ENCODE results near the gene PSMB7.

Gene PSMB7

DNA sequence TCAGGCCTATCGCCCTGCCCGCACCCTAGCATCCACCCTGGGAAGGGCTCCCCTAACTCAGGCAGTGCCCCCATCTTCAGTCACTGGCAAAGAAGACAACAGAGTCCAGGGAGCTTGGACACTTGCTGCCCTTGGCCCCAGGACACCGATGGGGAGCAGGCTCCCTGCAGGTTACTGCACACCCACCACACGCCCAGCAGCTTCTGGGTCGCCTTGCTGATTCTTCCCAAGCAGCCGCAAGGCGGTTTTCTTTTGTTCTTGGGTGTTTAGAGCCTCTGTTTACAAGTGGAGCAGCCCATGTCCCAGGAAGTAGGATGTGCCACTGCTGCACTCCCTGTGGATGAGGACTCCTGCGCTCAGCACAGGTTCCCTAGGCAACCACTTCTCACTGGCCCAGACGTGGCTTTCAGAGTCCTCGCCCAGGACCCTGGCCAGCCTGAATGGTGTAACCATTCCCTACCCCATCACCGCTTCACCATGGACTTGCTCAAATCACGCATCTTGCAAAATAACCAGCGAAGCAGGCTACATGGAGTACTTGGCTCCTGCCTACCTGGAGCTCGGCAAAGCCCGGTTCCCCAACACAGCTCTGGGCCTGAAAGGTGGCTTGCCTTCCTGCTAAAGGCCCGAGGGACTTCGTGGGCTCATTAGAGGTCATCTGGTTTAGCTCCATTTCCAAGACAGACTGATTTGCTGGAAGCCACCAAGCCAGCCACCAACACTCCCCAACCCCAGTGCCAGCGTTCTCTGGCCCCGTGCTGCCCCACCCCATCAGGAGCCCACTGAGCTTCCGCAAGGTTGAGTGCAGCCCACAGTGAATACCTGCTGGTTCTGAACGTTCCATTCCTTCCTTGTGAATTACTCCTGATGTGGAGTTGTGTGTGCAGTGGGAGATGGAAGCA lies 60.0 kb downstream of the PSMB7 start:
- H3K4me2 ChIP-seq (ENCODE audit: low read depth, low read length, poor library complexity, severe bottlenecking), result peak overlapping the region; percentile 67
- no peaks in the 10 kb centered on the region for H3K9me2 ChIP-seq (replicated peaks; ENCODE audit: low read depth, low read length)
- H3K36me3 ChIP-seq (ENCODE audit: insufficient read depth, low read length), result peaks cover 55% of the 10 kb centered on the region; the same call in 1 of the 2 replicates
- TF ChIP-seq, protein P1, sequence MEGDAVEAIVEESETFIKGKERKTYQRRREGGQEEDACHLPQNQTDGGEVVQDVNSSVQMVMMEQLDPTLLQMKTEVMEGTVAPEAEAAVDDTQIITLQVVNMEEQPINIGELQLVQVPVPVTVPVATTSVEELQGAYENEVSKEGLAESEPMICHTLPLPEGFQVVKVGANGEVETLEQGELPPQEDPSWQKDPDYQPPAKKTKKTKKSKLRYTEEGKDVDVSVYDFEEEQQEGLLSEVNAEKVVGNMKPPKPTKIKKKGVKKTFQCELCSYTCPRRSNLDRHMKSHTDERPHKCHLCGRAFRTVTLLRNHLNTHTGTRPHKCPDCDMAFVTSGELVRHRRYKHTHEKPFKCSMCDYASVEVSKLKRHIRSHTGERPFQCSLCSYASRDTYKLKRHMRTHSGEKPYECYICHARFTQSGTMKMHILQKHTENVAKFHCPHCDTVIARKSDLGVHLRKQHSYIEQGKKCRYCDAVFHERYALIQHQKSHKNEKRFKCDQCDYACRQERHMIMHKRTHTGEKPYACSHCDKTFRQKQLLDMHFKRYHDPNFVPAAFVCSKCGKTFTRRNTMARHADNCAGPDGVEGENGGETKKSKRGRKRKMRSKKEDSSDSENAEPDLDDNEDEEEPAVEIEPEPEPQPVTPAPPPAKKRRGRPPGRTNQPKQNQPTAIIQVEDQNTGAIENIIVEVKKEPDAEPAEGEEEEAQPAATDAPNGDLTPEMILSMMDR (conservative IDR thresholded peaks at IDR 0.05; ENCODE audit: low read length), result no peak
- no peak for TF ChIP-seq EZH2phosphoT487 (IDR thresholded peaks at IDR 0.05; ENCODE audit: borderline replicate concordance)
- H2AFZ ChIP-seq (ENCODE audit: low read length), result no peak overlapping the region
- peak overlapping the region; percentile 69 for H3K9ac ChIP-seq (ENCODE audit: low read depth, low read length, poor library complexity, severe bottlenecking)
- H3K4me1 ChIP-seq (ENCODE audit: insufficient read depth, low read length, poor library complexity, severe bottlenecking), result peaks cover 28% of the 10 kb centered on the region
- H4K20me1 ChIP-seq (ENCODE audit: insufficient read depth, low read length, poor library complexity, severe bottlenecking), result peaks cover 12% of the 10 kb centered on the region
- H3K9me3 ChIP-seq (ENCODE audit: insufficient read depth, low read depth, low read length), result no peaks in the 10 kb centered on the region
- peaks cover 64% of the 10 kb centered on the region for H3K79me2 ChIP-seq (ENCODE audit: insufficient read depth, low read length)
- H3K27me3 ChIP-seq (ENCODE audit: insufficient read depth, low read length, poor library complexity, severe bottlenecking), result no peaks in the 10 kb centered on the region
- H3F3A ChIP-seq (ENCODE audit: low read depth), result no peaks in the 10 kb centered on the region
- peak overlapping the region; percentile 46 for H3K4me3 ChIP-seq (ENCODE audit: low read length, poor library complexity, severe bottlenecking)

DNA sequence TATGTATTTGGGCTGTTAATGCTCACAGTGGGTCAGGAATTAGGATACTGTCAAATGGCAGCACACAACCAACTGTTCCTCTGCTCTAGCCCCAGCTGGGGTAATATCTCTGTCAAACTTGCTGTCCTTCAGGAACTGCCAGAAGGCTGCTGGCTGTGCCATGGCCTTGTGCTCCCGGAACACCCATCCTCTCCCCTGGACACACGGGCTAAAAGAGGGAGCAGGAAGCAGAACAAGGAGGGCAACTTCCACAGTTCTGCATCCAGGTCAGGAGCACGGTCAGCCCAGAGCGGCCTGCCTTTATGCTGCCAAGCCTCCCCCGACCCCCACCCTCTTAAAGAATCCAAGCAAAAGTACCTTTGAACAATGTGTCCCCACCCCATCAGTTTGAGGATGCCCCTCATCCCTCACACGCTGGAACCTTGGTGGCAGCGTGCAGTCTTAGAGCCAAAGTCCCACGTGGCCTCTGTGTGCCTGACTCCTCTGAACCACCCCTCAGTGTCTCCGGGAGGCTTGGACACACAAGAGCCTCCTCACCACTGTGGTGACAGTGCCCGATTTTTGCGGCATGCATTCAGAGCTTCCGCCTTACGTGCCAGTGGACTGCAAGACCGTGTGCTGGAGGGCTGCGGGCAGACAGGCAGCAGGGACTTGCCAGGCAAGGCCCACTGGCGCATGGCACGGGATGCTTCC lies 60.8 kb downstream of the PSMB7 start:
- Histone ChIP-seq H3K9ac (ENCODE audit: low read depth, low read length, poor library complexity, severe bottlenecking) (peak overlapping the region; percentile 69), H3K4me2 (ENCODE audit: low read depth, low read length, poor library complexity, severe bottlenecking) (peak overlapping the region; percentile 67), H3F3A (ENCODE audit: low read depth) (no peaks in the 10 kb centered on the region), H3K27me3 (ENCODE audit: insufficient read depth, low read length, poor library complexity, severe bottlenecking) (no peaks in the 10 kb centered on the region), H3K4me1 (ENCODE audit: insufficient read depth, low read length, poor library complexity, severe bottlenecking) (peaks cover 28% of the 10 kb centered on the region), H3K4me3 (ENCODE audit: low read length, poor library complexity, severe bottlenecking) (peak overlapping the region; percentile 46), H2AFZ (ENCODE audit: low read length) (no peak overlapping the region), H4K20me1 (ENCODE audit: insufficient read depth, low read length, poor library complexity, severe bottlenecking) (peaks cover 12% of the 10 kb centered on the region), H3K9me3 (ENCODE audit: insufficient read depth, low read depth, low read length) (no peaks in the 10 kb centered on the region), H3K79me2 (ENCODE audit: insufficient read depth, low read length) (peaks cover 56% of the 10 kb centered on the region), H3K9me2 (replicated peaks; ENCODE audit: low read depth, low read length) (no peaks in the 10 kb centered on the region), H3K36me3 (ENCODE audit: insufficient read depth, low read length) (peaks cover 63% of the 10 kb centered on the region; the same call in 1 of the 2 replicates)
- TF ChIP-seq, protein P1 (conservative IDR thresholded peaks at IDR 0.05; ENCODE audit: low read length), result no peak
- TF ChIP-seq EZH2phosphoT487 (IDR thresholded peaks at IDR 0.05; ENCODE audit: borderline replicate concordance), result no peak

DNA sequence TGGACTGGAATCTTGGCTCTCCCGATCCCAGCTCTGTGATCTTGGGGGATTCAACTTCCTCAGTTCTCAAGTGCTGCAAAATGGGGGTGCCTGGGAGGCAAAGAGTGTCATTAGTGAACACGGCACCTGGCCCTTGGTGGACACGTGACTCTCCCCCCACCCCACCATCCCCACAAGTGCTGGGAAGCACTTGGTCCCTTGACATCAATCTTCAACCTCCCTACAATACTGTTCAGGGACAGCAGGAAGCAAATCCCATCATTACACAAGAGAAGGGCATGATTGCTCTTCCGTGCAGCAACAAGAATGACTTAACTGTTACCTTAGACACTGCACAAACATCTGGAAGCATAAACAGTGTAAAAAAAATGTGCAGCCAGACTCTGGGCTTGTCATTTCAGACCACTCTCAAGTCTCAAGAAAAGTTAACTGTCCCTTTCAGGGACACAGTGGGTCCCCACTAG lies 61.4 kb downstream of the PSMB7 start:
- H3K36me3 ChIP-seq (ENCODE audit: insufficient read depth, low read length), result peaks cover 70% of the 10 kb centered on the region; the same call in 1 of the 2 replicates
- H3F3A ChIP-seq (ENCODE audit: low read depth), result no peaks in the 10 kb centered on the region
- peaks cover 12% of the 10 kb centered on the region for H4K20me1 ChIP-seq (ENCODE audit: insufficient read depth, low read length, poor library complexity, severe bottlenecking)

More for the DNA sequence above, 61.4 kb downstream of the PSMB7 start:
- Histone ChIP-seq H3K4me2 (ENCODE audit: low read depth, low read length, poor library complexity, severe bottlenecking) (peak overlapping the region; percentile 67), H3K9ac (ENCODE audit: low read depth, low read length, poor library complexity, severe bottlenecking) (no peak overlapping the region), H2AFZ (ENCODE audit: low read length) (no peak overlapping the region), H3K4me1 (ENCODE audit: insufficient read depth, low read length, poor library complexity, severe bottlenecking) (peaks cover 28% of the 10 kb centered on the region), H3K9me2 (replicated peaks; ENCODE audit: low read depth, low read length) (no peaks in the 10 kb centered on the region), H3K27me3 (ENCODE audit: insufficient read depth, low read length, poor library complexity, severe bottlenecking) (no peaks in the 10 kb centered on the region), H3K79me2 (ENCODE audit: insufficient read depth, low read length) (peaks cover 51% of the 10 kb centered on the region), H3K4me3 (ENCODE audit: low read length, poor library complexity, severe bottlenecking) (no peak overlapping the region), H3K9me3 (ENCODE audit: insufficient read depth, low read depth, low read length) (no peaks in the 10 kb centered on the region)
- TF ChIP-seq EZH2phosphoT487 (IDR thresholded peaks at IDR 0.05; ENCODE audit: borderline replicate concordance), result no peak
- TF ChIP-seq, protein P1 (conservative IDR thresholded peaks at IDR 0.05; ENCODE audit: low read length), result no peak
